HG03378 (cell line): ENCODE measurements around the gene GOLGA8N.
A peak's percentile ranks its signal among the peaks of the same experiment; 100 is the strongest.
"Not testable (repeated sequence)": the region's sequence is repeated elsewhere in the genome, so short reads cannot be mapped to it uniquely, and the experiment has no call there.

Source experiments
- ATAC-seq: cut with Tn5 transposase; IDR thresholded peaks from one replicate; pipeline ENCODE4 v1.9.1; 2021; ENCODE audit warnings: mild to moderate bottlenecking, moderate library complexity; ENCODE audit not compliant: unreplicated experiment

GOLGA8N gene

DNA sequence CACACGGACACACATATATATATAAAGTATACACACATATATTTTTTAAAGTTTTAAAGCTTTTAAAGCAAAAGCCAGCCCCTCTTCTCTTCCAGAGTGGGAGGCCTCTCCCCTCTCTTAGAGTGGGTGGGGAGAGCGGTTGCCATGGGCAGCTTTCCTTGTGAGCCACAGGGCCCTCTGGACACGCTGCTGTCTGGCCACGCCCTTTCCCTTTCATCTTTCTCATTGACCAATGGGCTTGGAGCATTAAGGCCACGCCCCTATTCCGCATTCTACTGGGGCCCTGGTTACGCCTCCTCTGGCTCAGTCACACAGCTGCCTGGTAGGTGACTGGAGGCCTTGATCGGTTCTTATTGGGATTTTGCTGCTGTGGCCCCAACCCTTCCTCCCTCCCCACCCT is at the start of gene GOLGA8N:
TSS of gene GOLGA8N (plus strand) at position 306 of the 400 bp plus-strand sequence.
- not testable (repeated sequence) for ATAC-seq

DNA sequence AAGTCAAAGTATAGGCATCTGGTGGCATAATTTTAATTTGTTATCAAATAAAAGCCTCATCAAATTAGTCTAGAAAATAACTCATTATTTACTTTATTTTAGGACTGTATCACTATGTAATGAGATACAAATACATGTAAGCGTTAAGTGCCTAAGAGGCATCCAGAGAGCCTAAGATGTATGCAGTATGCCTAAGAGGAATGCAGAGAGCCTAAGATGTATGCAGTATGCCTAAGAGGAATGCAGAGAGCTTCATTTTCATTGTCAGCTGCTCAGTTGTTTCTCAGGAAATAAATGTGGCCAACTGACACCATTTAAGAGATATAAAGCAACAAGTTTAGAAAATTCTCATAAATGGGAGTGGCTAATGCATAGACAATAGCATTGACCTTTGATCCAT is 49.8 kb upstream of the GOLGA8N start:
- ATAC-seq, result not testable (repeated sequence)

DNA sequence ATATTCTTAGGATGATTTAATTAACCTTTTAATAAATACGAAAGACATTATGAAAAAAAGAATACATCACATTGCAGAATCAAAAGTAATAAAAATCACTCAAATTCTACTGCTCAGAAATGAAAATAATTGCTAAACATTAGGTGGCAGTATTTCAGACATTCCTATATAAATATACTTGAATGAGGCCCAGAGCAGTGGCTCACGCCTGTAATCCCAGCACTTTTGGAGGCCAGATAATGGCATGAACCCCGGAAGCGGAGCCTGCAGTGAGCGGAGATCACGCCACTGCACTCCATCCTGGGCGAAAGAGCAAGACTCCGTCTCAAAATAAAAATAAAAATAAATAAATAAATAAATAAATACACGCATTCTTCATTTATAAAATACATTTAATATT is 48.1 kb upstream of the GOLGA8N start:
- not testable (repeated sequence) for ATAC-seq

DNA sequence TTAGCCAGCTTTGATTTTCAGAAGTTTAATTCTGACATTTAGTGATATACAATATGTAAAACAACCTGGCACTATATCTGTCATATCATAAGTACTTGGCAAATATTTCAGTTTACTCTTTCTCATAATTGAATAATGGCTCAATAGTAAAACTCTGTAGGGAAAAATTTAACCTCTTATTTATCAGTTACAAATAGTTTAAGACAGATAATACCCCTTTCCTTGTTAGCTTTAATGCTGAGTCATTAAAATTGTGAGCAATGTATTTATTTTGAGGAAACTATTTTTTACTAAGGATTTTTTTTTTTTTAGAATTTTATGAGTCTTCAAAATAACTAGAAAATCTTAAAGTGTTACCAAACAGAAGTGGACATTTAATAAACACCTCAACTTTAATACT is 38.7 kb upstream of the GOLGA8N start:
- ATAC-seq, result not testable (repeated sequence)

DNA sequence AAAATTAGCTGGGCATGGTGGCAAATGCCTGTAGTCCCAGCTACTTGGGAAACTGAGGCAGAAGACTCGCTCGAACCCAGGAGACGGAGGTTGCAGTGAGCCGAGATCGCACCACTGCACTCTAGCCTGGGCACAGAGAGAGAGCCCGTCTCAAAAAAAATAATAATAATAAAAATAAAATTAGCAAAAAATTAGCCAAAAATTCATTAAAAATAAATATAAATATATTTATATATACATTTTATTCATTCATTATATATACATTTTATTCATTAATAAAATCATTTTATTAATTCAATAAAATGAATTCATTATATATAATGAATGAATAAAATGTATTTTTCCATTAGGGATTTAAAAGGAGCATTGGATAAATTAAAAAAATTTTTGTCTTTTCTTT is 31.1 kb upstream of the GOLGA8N start:
- ATAC-seq, result not testable (repeated sequence)

DNA sequence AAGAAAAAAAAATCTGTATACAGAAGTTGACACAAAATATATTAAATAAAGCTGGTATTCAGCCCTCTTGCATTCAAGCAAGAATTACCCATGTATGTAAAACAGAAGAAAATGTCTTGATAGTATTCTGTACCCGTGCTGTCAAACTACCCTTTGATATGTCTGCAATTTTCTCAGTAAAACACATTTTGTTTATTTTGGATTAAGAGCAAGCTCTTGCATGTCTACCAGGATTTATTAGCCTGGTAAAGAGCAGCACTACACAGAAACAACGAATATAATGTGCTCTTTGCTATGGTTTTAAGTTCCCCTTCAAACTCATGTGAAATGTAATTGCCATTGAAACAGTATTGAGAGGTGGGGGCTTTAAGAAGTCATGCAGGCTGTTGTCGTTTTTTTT is 24.3 kb upstream of the GOLGA8N start:
- not testable (repeated sequence) for ATAC-seq

DNA sequence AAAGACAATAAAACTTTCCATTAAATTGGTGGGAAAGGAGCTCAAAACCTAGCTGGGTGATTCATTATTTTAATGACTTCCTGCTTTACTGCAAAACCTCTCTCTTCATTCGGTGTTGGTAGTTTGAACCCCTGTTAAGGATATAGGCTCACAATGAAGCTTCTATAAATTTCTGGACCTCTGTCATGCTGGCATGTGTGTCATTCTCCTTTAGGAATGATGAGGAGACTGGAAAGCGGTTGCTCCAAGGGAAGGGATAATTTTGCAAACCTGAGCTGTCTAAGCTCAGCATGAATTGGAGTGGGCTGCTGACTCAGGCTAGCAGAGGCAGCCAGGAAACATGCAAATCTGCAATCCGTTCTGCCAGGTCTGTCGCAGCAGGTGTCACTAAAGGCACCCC is 14.8 kb upstream of the GOLGA8N start:
- not testable (repeated sequence) for ATAC-seq

DNA sequence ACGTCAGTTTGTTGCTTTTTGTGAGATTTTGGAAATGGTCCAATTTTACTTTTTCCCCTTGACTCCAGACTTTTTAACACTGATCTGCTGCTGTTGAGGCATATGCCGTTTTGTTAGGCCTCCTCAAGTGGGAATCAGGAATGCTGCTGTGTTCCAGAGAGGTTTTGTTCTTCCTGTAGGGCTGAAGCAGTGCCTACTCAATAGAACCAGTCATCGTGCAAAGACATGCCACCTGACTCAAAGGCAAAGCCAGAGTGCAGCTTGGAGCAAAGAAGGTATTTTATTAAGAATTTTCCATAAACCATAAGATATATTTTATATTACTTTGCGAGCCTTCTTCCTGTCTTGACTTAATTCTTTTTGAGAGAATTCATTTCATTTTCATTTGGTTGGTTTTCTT is 7.4 kb upstream of the GOLGA8N start:
- not testable (repeated sequence) for ATAC-seq

DNA sequence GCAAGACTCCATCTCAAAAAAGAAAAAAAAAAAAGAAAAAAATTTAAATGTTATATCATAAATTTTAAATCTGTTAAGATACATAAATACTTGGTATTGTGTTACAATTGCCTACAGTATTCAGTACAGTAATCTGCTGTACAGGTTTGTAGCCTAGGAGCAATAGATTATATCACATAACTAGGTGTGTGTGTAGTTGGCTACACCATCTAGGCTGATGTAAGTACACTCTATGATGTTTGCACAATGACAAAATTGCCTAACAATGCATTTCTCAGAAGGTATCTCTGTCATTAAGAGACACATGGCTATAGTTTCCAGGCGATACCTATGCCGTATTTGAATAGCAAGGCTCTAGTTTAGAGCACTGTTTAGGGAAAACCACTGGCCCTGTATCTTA is 16.3 kb downstream of the GOLGA8N start:
- not testable (repeated sequence) for ATAC-seq

DNA sequence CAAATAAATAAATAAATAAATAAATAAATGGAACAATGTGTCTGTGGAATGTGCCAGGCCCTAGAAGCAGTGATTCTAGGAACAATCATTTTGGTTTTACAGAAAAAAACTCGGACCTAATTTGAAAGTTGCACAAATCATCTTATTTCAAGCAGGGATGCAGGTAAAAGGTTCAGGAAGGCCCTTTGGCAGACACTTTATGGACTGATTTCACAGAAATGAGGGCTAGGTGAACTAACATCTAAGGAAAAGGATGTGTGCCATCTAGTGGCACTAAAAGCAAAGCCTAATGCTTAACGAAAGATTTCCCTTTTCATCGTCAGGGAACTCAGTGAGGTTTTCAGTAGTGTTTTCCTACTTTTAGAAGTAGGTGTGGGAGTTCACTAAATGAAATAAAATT is 17.5 kb downstream of the GOLGA8N start:
- peak; percentile 29 for ATAC-seq

DNA sequence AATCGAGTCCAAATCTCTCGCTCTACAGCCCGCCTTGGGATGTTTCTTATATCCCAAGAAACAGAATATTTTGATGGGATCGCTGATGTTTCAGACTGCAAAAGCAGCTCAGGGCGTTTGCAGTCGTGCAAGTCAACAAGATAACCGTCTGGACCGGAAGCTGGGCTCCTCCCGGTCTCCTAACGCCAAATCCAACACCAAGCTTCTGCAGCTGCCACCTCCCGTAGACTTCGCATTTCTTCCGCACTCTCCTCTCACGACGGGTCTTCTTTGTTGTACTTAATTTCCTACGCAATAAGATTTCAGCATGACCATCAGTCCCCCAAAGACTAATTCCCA is 21.4 kb downstream of the GOLGA8N start:
- ATAC-seq, result peak; percentile 2

DNA sequence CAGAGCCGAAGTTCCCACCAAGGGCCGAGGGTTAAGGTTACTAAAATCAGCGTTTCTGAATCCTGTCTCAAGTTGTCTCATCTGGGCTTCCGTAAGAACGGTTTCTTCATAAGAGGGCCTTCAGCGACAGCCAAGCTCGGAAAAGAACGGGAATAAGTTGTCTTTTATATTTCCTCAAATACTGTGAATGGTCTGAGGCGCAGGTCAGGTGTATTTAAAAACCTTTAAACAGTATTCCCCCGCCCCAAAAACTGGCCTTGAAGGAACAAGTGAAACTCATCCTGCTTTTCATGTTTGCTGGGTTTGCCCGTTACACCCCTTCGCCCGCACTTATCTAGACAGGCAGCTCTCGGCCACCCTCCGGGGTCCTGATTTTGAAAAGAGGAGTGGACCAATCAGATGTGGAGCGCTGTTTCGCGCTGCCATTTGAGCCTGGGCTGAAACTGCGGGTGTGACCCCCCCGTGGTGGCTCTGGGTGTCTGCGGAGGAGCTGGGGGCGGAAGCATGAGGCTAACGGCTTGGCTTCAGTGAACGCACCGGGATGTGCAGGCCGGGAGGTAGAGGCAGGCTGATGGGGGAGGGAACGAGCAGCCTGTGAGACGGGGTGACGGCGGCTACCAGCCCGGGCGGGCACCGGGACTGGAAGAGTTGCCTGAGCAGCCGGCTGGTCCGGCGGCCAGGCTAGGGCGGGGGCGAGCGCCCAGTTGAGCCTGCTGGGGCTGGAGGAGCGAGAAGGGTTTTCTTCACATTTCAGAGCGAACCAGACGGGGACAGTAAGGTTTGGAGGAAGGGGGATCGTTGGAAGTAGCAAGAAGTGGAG is 22.0 kb downstream of the GOLGA8N start, which contains the start of gene ARHGAP11A:
TSS of gene ARHGAP11A (plus strand) at position 454 of the 820 bp plus-strand sequence. CDS start 708 bp downstream, outside the sequence.
- ATAC-seq, result peak; percentile 64

DNA sequence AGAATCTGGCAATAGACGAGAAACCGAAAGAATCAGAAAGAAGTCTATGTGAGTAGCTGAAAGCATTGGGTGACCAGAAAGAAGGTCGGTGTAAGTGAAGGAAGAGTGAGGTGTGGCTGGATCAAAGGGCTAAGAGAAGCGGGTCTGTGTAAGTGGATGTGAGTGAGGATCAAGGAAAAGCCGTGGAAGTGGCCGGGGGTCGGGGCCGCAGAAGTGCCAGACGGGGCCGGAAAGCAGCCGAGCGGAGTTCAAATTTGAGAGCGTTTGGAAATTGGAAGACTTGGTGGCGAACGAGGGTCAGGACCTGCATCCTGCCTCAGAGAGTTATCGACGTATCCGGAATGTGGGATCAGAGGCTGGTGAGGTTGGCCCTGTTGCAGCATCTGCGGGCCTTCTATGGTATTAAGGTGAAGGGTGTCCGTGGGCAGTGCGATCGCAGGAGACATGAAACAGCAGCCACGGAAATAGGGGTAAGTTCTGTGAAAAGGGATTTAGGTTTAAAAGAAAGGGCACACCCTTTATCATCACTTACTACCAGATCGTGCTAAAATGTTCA is 22.7 kb downstream of the GOLGA8N start:
- not testable (repeated sequence) for ATAC-seq

DNA sequence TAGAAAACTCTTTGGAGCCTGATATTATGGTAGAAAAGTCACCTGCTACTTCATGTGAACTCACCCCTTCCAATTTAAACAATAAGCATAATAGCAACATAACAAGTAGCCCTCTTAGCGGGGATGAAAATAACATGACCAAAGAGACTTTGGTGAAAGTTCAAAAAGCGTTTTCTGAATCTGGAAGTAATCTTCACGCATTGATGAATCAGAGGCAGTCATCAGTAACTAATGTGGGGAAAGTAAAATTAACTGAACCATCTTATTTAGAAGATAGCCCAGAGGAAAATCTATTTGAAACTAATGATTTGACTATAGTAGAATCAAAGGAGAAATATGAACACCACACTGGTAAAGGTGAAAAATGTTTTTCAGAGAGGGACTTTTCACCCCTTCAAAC is 43.2 kb downstream of the GOLGA8N start:
- ATAC-seq, result no peak

DNA sequence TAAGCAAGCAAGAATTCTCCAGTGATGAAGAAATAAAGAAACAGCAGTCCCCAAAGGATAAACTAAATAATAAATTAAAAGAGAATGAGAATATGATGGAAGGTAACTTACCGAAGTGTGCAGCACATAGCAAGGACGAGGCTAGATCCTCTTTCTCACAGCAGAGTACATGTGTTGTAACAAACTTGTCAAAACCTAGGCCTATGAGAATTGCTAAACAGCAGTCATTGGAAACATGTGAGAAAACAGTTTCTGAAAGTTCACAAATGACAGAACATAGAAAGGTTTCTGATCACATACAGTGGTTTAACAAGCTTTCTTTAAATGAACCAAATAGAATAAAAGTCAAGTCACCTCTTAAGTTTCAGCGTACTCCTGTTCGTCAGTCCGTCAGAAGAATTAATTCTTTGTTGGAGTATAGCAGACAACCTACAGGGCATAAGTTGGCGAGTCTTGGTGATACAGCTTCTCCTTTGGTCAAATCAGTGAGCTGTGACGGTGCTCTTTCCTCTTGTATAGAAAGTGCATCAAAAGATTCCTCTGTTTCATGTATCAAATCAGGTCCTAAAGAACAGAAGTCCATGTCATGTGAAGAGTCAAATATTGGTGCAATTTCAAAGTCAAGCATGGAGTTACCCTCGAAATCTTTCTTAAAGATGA is 43.8 kb downstream of the GOLGA8N start:
- ATAC-seq, result no peak

DNA sequence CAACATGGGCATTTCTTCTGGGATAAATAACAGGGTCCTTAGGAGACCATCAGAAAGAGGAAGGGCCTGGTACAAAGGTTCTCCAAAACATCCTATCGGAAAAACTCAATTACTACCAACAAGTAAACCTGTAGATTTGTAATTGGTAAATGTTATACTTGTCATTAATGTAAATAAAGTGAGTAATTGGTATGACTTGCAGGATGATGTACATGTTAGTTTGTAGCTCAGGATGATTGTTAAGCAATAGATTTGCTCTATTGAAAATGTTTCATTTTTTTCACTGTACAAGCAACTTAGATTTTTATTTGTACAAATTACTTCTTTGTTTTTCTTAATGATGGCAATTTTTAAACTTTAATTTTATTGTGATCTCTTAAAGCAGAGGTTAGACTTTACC is 44.4 kb downstream of the GOLGA8N start:
- ATAC-seq, result no peak

DNA sequence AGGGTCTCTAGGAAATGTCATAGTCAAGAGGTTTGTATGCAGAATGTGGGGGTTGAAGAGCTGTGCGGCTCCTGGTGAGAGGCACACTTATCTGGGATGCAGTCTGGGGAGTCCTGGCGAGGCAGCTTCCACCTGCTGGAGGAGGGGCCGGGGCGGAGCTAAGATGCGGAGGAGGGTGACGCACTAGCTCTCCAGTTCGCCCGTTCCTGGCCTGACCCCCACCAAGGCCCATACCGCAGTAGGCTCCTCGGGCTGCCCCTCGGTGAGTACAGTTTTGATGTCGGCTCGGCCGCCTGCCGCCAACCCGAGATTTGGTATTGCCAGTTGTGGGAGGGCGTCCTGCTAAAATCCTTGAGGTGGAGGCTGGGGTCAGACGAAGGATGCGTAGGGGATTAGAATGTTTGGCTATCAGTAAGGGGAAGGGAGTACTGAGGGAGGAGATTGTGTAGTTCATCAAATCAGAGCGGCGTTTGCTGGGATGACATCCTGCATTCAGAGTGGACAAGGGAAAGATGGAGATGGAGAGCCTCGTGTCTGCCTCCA is 48.3 kb downstream of the GOLGA8N start, which contains the start of gene SCG5:
TSS of gene SCG5 (plus strand) at position 194 of the 543 bp plus-strand sequence. CDS start 1,883 bp downstream, outside the sequence.
- no peak for ATAC-seq

DNA sequence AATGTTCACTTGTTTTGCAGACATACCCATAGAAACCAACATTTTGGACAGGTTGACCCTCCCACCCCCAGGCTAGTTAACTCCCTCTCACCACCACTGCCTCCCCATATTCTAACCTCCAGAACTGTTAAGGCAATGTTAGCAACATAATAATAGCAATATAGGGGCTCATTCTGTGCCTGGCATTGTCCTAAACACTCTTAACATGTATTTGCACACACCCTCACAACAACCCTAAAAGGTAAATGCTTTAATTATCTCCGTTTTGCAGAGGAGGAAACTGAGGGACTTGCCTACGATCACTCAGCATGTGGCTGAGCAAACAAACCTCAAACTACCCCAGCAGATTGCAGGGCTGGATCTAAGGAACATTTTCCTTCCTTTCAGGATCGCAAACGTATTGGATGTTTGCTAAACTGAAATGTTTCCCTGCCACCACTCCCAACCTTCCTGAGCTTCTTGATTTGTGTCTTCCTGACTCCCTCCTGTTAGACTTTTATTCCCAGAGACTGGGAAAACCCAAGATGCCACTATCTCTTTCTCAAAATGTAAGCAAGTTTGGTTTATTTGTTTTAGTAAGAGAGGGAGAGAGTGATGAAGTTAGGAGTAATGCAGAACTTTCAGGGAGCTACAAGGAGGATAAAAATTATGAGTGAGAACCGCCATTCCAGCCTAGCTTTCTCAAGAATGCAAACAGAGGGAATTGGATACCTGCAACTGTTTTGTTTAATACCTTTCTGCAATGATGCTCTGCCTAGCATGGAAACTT is 49.6 kb downstream of the GOLGA8N start:
- ATAC-seq, result no peak

DNA sequence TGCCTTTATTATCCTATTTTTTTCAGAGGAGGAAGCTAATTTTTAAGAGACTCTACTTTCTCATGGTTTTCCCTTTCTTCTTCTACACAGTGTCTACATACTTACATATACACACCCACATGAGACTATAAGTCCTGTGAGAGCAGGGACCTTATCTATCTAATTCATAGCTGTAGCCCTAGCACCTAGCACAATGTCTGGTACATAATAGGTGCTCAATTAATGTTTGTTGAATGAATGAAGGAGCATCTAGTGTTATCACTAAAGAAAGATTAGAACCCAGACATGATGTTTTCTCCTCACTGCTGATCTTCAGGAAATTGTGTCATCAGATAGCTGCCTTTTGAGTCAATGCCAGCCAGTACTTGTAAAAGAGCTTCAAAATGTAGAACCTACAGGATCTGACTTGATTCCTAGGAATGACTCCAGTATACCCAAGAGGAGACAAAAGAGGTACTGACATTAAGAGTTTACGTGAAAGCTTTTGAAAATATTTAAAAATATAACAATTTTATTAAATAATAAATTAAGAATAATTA is 50.7 kb downstream of the GOLGA8N start:
- no peak for ATAC-seq

DNA sequence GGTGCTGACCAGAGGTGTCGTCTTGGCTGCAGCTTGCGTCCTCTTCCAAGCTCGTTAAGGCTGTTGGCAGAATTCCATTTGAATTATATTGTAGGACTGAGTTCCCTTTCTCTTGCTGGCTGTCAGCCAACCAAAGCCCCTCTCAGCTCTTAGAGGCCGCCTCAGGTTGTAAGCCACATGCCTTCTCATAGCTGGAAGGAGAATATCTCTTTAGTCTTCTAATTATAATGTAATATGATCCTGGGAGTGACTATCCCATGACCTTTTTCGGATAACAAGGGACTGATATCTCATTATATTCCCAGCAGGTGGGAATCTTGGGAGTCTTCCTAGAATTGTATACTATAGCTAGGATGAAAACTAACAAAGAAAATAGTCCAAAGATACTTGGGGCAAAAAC is 53.0 kb downstream of the GOLGA8N start:
- ATAC-seq, result no peak
